ENCODE results near the gene WDR72. TPM values are rescaled to one million over a fixed set of nuclear protein-coding genes. Genes with fewer than 3 reads are reported as not detected.

Gene WDR72
- total RNA-seq, 2 donors from 2014 or later: 0.08 TPM; not detected in 1

- no peak for DNase-seq (ENCODE audit: low spot score)
- Histone ChIP-seq H3K9me3 (no peaks in the 10 kb centered on the region), H3K4me1 (no peaks in the 10 kb centered on the region), H3K27me3 (no peaks in the 10 kb centered on the region), H3K36me3 (no peaks in the 10 kb centered on the region), H3K4me3 (no peak overlapping the region), H3K27ac (no peak overlapping the region)
- TF ChIP-seq CTCF (IDR thresholded peaks at IDR 0.05): no peak
These were observed 170.7 kb downstream of the WDR72 start for GRCh38 chr15:53588773-53589172.

GRCh38 chr15:53586799-53587198 lies 172.7 kb downstream of the WDR72 start:
- Histone ChIP-seq H3K4me1 (no peaks in the 10 kb centered on the region), H3K27ac (no peak overlapping the region), H3K27me3 (no peaks in the 10 kb centered on the region), H3K36me3 (no peaks in the 10 kb centered on the region), H3K9me3 (no peaks in the 10 kb centered on the region), H3K4me3 (no peak overlapping the region)
- no peak for DNase-seq (ENCODE audit: low spot score)
- TF ChIP-seq CTCF (IDR thresholded peaks at IDR 0.05): no peak

- H3K4me3 ChIP-seq: no peak overlapping the region
- no peaks in the 10 kb centered on the region for H3K27me3 ChIP-seq
- H3K36me3 ChIP-seq: no peaks in the 10 kb centered on the region
- H3K4me1 ChIP-seq: no peaks in the 10 kb centered on the region
- no peak overlapping the region for H3K27ac ChIP-seq
- DNase-seq (ENCODE audit: low spot score): no peak
- no peaks in the 10 kb centered on the region for H3K9me3 ChIP-seq
- no peak for TF ChIP-seq CTCF (IDR thresholded peaks at IDR 0.05)
These were observed 177.9 kb downstream of the WDR72 start for GRCh38 chr15:53581513-53581912.

- no peaks in the 10 kb centered on the region for H3K9me3 ChIP-seq
- no peaks in the 10 kb centered on the region for H3K36me3 ChIP-seq
- no peaks in the 10 kb centered on the region for H3K4me1 ChIP-seq
- H3K27ac ChIP-seq: no peak overlapping the region
- no peaks in the 10 kb centered on the region for H3K27me3 ChIP-seq
- no peak for DNase-seq (ENCODE audit: low spot score)
- TF ChIP-seq CTCF (IDR thresholded peaks at IDR 0.05): no peak
- H3K4me3 ChIP-seq: no peak overlapping the region
These were observed 179.1 kb downstream of the WDR72 start for GRCh38 chr15:53580366-53580765.

- Histone ChIP-seq H3K27me3 (no peaks in the 10 kb centered on the region), H3K4me1 (no peaks in the 10 kb centered on the region)
- no peak for TF ChIP-seq CTCF (IDR thresholded peaks at IDR 0.05)
These were observed 182.6 kb downstream of the WDR72 start for GRCh38 chr15:53576841-53577240.

GRCh38 chr15:53573091-53573490 lies 186.4 kb downstream of the WDR72 start:
- no peaks in the 10 kb centered on the region for H3K36me3 ChIP-seq
- no peaks in the 10 kb centered on the region for H3K27me3 ChIP-seq
- H3K4me1 ChIP-seq: no peaks in the 10 kb centered on the region
- DNase-seq (ENCODE audit: low spot score): no peak
- H3K27ac ChIP-seq: no peak overlapping the region
- no peak overlapping the region for H3K4me3 ChIP-seq
- no peak for TF ChIP-seq CTCF (IDR thresholded peaks at IDR 0.05)
- no peaks in the 10 kb centered on the region for H3K9me3 ChIP-seq

More at GRCh38 chr15:53576841-53577240, 182.6 kb downstream of the WDR72 start:
- H3K9me3 ChIP-seq: no peaks in the 10 kb centered on the region
- no peak overlapping the region for H3K4me3 ChIP-seq
- H3K27ac ChIP-seq: no peak overlapping the region
- no peaks in the 10 kb centered on the region for H3K36me3 ChIP-seq
- no peak for DNase-seq (ENCODE audit: low spot score)

Measured in right atrium auricular region (tissue), 2 donors.